ENCODE measurements around the gene DNMT1.
"Not testable (repeated sequence)": the region's sequence is repeated elsewhere in the genome, so short reads cannot be mapped to it uniquely, and the experiment has no call there.

DNA sequence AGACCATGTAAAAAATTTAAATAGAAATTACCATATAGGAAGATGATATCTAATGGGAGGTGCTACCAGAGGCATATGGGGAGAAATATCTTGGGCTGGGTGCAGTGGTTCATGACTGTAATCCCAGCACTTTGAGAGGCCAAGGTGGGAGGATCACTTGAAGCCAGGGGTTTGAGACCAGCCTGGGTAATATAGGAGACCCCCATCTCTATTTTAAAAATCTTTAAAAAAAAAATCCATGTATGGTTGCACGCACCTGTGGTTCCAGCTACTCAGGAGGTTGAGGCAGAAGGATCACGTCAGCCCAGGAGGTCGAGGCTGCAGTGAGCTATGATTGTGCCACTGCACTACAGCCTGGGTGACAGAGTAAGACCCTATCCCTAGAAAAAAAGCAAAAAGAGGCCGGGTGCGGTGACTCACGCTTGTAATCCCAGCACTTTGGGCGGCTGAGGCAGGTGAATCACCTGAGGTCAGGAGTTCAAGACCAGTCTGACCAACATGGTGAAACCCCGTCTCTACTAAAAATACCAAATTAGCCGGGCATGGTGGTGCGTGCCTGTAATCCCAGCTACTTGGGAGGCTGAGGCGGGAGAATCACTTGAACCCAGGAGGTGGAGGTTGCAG lies 47.2 kb upstream of the DNMT1 start:
- TF ChIP-seq, protein P1, sequence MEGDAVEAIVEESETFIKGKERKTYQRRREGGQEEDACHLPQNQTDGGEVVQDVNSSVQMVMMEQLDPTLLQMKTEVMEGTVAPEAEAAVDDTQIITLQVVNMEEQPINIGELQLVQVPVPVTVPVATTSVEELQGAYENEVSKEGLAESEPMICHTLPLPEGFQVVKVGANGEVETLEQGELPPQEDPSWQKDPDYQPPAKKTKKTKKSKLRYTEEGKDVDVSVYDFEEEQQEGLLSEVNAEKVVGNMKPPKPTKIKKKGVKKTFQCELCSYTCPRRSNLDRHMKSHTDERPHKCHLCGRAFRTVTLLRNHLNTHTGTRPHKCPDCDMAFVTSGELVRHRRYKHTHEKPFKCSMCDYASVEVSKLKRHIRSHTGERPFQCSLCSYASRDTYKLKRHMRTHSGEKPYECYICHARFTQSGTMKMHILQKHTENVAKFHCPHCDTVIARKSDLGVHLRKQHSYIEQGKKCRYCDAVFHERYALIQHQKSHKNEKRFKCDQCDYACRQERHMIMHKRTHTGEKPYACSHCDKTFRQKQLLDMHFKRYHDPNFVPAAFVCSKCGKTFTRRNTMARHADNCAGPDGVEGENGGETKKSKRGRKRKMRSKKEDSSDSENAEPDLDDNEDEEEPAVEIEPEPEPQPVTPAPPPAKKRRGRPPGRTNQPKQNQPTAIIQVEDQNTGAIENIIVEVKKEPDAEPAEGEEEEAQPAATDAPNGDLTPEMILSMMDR (IDR thresholded peaks at IDR 0.05) = not testable (repeated sequence)
- not testable (repeated sequence) for TF ChIP-seq POLR2A (IDR thresholded peaks at IDR 0.05)

Data from esophagus squamous epithelium (tissue), 4 donors.